ENCODE results near the gene ANKFN1.

- TF ChIP-seq CTCF (conservative IDR thresholded peaks at IDR 0.05; ENCODE audit: low read length), result no peak
- no peak for TF ChIP-seq EZH2phosphoT487 (IDR thresholded peaks at IDR 0.05; ENCODE audit: borderline replicate concordance)
Measured at GRCh38 chr17:56114469-56114868, 38.8 kb upstream of the ANKFN1 start.

All from Loucy (cell line).